ENCODE measurements around the gene FAM24A.
A peak's percentile ranks its signal among the peaks of the same experiment; 100 is the strongest.

FAM24A gene

DNA sequence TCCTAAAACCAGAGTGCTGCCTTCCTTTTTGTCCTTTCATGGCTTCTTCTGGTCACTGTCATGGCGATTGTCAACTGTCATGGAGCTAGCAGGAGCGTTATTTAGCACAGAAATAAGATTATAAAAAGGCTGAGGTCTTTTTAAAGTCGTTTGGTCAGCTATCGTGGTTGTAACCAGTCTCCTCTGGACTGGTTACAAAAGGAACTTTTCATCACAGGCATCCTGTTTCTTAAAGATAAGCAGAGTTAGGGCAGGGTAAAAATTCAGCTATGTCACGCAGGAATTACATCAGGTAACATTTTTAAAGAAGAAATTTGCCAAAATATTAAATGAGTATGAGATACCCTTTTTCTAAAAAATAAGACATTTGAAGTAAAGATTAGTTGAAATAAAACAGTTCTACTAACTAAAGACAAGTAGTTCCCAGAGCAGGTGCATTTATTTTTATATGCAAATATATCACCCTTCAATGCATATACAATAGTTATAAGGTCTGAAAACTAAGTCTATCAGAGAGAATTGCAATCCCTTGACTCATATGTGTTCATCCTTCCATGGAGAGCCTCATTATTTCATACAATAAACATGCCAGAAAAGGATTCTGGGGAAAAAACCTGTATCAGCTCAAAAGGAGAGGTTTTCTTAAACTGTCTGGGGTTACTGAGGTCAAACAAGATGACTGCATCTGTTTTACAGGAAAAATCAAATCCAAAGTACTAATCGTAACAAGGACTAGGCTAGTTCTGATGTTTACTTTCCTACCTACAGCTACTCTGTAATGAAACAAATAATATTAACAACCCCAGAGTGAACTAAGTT, 20.9 kb downstream of the FAM24A start:
- H3K4me1 ChIP-seq (ENCODE audit: control insufficient read depth, insufficient read depth, low read length) = no peaks in the 10 kb centered on the region
- H3K9me3 ChIP-seq (ENCODE audit: control insufficient read depth in 2 of 2, low read length in 2 of 2) = no peaks in the 10 kb centered on the region
- no peaks in the 10 kb centered on the region for H3K27me3 ChIP-seq (ENCODE audit: control insufficient read depth in 1 of 2, insufficient read depth in 2 of 2, low read length in 2 of 2)
- no peak overlapping the region for H3K4me3 ChIP-seq (ENCODE audit: low read length in 2 of 2)
- H3K9ac ChIP-seq (ENCODE audit: low read length in 2 of 2) = no peak overlapping the region
- peaks cover 0 to 3% of the 10 kb centered on the region in 2 donors for H3K36me3 ChIP-seq (ENCODE audit: control insufficient read depth in 2 of 2, insufficient read depth in 2 of 2, low read length in 2 of 2)
- H3K27ac ChIP-seq (ENCODE audit: low read length) = no peak overlapping the region

DNA sequence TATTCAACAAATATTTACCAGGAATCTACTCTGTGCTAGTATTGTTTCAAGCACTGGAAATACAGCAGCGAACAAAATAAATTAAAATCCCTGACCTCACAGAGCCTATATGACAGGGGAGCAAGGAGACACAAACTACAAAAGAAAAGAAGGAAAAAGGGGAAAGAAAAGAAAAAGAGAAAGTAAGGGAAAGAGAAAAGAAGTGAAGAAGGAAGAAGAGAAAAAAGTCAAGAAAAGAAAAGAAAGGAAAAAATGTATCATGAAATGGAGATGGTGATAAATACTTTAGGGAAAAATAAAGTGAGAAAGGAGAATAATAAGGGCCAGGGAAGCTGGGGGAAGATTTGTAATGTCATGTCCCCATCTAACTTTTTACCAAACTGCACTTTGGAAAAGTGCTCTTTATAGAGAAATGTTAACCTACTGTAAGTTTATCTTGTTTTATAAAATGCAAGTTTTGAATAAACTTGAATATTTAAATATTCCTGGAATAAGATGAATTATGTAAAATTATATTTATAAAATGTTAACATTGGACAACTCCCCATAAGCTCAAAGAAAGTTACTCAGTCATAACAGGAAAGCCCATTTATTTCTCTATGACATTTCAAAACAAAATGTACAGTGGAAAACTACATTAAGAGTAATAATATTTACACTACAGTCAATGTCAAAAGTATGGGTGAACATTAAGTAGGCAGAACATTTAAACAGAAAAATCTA, 28.9 kb downstream of the FAM24A start:
- Histone ChIP-seq H3K27ac (ENCODE audit: low read length) (no peak overlapping the region), H3K27me3 (ENCODE audit: control insufficient read depth in 1 of 2, insufficient read depth in 2 of 2, low read length in 2 of 2) (no peaks in the 10 kb centered on the region), H3K36me3 (ENCODE audit: control insufficient read depth in 2 of 2, insufficient read depth in 2 of 2, low read length in 2 of 2) (peaks cover 9 to 14% of the 10 kb centered on the region in 2 donors), H3K4me3 (ENCODE audit: low read length in 2 of 2) (no peak overlapping the region), H3K9ac (ENCODE audit: low read length in 2 of 2) (no peak overlapping the region), H3K9me3 (ENCODE audit: control insufficient read depth in 2 of 2, low read length in 2 of 2) (no peaks in the 10 kb centered on the region), H3K4me1 (ENCODE audit: control insufficient read depth, insufficient read depth, low read length) (no peaks in the 10 kb centered on the region)

DNA sequence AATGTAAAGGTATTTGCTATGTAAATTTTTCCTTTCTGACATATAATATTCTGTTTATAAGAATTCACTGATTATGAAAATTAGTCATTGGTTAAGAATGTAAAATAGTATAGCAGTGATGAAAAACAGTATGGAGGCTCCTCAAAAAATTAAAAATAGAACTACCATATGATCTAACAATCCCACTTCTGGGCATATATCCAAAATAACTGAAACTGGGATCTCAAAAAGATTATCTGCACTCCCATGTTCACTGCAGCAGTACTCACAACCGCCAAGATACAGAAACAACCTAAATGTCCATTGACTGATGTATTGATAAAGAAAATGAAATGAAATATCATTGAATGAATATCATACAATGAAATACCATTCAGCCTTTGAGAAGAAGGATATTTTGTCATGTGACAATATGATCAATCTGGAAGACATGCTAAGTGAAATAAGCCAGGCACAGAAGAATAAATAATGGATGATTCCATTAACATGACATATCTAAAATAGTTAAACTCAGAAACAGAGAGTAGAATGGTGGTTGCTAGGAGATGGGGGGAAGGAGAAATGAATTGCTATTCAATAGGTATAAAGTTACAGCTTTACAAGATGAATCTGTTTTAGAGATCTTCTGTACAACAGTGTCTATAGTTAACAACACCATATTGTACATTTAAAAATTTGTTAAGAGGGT, 29.6 kb downstream of the FAM24A start:
- H3K9ac ChIP-seq (ENCODE audit: low read length in 2 of 2) = no peak overlapping the region
- no peaks in the 10 kb centered on the region for H3K9me3 ChIP-seq (ENCODE audit: control insufficient read depth in 2 of 2, low read length in 2 of 2)
- H3K36me3 ChIP-seq (ENCODE audit: control insufficient read depth in 2 of 2, insufficient read depth in 2 of 2, low read length in 2 of 2) = peaks cover 9 to 14% of the 10 kb centered on the region in 2 donors
- no peaks in the 10 kb centered on the region for H3K27me3 ChIP-seq (ENCODE audit: control insufficient read depth in 1 of 2, insufficient read depth in 2 of 2, low read length in 2 of 2)
- H3K27ac ChIP-seq (ENCODE audit: low read length) = no peak overlapping the region
- no peak overlapping the region for H3K4me3 ChIP-seq (ENCODE audit: low read length in 2 of 2)
- no peaks in the 10 kb centered on the region for H3K4me1 ChIP-seq (ENCODE audit: control insufficient read depth, insufficient read depth, low read length)

DNA sequence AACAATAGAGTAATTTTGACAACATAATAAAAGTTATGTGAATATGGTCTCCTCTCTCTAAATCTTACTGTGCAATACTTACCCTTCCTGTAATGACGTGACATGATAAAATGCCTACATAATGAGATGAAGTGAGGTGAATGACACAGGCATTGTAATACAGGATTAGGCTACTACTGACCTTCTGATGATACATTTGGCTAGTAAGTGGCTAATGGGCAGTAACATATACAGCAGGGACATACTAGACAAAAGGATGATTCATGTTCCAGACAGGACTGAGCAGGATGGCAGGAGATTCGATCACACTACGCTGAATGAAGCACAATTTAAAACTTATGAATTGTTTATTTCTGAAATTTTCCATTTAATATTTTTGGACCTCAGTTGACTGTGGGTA, 38.9 kb downstream of the FAM24A start:
- Histone ChIP-seq H3K36me3 (ENCODE audit: control insufficient read depth in 2 of 2, insufficient read depth in 2 of 2, low read length in 2 of 2) (peaks cover 6 to 17% of the 10 kb centered on the region in 2 donors), H3K9ac (ENCODE audit: low read length in 2 of 2) (no peak overlapping the region), H3K4me3 (ENCODE audit: low read length in 2 of 2) (no peak overlapping the region), H3K9me3 (ENCODE audit: control insufficient read depth in 2 of 2, low read length in 2 of 2) (no peaks in the 10 kb centered on the region), H3K27ac (ENCODE audit: low read length) (no peak overlapping the region), H3K27me3 (ENCODE audit: control insufficient read depth in 1 of 2, insufficient read depth in 2 of 2, low read length in 2 of 2) (no peaks in the 10 kb centered on the region), H3K4me1 (ENCODE audit: control insufficient read depth, insufficient read depth, low read length) (peaks cover 6% of the 10 kb centered on the region)

DNA sequence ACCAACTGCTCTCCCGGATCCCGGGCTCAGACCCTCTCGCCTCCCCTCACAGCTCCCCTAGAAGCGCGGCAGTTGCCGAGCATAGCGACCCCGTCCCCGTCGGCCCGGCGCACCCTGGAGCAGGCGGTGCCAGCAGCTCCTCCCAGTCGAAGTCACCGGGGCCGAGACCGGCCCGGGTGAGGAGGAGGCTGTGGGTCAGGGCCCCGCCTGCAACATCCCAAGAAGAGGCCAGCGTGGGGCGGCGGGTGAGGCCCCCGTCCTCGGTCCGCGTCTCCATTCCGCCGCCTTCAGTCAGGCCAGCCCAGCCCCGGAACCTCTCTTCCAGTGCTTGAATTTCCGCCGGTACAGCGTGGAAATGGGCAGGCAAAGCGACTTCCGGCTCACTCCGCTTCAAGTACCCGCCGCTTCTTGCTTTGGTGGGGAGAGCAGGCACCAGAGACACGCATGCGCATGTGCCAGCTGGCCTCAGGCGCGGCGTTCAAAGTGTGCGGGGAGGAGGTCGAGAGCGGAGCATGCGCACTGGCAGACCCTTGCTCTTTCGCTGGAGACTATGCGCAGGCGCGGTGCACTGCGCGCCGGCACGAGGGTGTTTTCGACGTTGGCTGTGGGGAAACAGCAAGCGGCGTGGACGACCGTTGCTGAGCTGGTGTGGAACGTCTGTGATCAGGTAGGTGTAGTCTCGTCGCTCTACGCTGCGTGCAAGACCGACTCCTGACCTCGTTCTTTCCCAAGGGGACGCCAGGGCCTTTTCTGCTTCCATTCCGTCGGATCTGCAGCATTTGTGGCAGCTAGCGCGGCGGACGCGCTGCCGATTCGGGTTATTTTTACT, 43.7 kb downstream of the FAM24A start, which contains the start of gene C10orf88:
TSS of gene C10orf88 (minus strand) at position 326 of the 829 bp plus-strand sequence. CDS start at position 277, 49 bp downstream.
- Histone ChIP-seq H3K4me3 (ENCODE audit: low read length in 2 of 2) (peak within 1 kb of the TSS; percentile 80 to 85), H3K27ac (ENCODE audit: low read length) (peak within 1 kb of the TSS; percentile 53), H3K27me3 (ENCODE audit: control insufficient read depth in 1 of 2, insufficient read depth in 2 of 2, low read length in 2 of 2) (no peaks in the 10 kb centered on the region), H3K9me3 (ENCODE audit: control insufficient read depth in 2 of 2, low read length in 2 of 2) (no peaks in the 10 kb centered on the region), H3K4me1 (ENCODE audit: control insufficient read depth, insufficient read depth, low read length) (peaks cover 11% of the 10 kb centered on the region), H3K9ac (ENCODE audit: low read length in 2 of 2) (peak within 1 kb of the TSS; percentile 50 to 72), H3K36me3 (ENCODE audit: control insufficient read depth in 2 of 2, insufficient read depth in 2 of 2, low read length in 2 of 2) (no peaks in the 10 kb centered on the region)

DNA sequence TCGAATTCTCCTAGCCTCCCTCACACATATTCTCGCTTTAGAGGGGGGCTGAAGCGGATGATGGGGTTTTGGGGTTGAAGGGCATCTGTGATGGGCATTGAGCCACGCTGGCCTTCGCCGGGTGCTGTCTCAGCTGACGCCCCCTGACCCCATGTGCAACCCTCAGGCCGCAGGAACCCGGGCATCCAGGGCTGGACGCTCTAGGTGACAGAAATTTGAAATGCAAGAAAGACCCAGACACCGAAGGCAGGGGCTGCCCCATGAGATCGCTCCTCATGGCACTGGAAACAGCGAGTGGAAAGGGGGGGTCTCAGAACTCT, 44.3 kb downstream of the FAM24A start:
- Histone ChIP-seq H3K27ac (ENCODE audit: low read length) (no peak overlapping the region), H3K9ac (ENCODE audit: low read length in 2 of 2) (no peak overlapping the region), H3K4me3 (ENCODE audit: low read length in 2 of 2) (peak overlapping the region; percentile 67 to 85), H3K9me3 (ENCODE audit: control insufficient read depth in 2 of 2, low read length in 2 of 2) (no peaks in the 10 kb centered on the region), H3K27me3 (ENCODE audit: control insufficient read depth in 1 of 2, insufficient read depth in 2 of 2, low read length in 2 of 2) (no peaks in the 10 kb centered on the region), H3K4me1 (ENCODE audit: control insufficient read depth, insufficient read depth, low read length) (peaks cover 11% of the 10 kb centered on the region), H3K36me3 (ENCODE audit: control insufficient read depth in 2 of 2, insufficient read depth in 2 of 2, low read length in 2 of 2) (no peaks in the 10 kb centered on the region)

DNA sequence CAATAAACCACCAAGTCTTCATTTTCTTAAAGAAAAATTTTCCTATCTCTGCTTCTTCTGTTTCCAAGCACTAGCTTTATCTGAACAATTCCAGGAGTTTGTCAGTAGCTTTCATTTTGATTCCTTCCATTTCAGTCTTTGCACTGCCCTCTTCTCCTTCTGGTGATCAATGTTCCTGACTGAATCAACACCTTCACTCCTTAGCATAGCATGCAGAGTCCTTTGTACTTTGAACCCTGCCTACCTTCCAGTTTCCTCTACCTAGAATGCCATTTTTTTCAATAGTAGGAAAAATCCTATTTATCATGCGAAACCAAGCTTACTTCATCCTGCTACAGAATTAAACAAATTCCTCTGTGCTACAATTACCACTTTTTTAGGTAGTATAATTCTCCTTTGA, 45.5 kb downstream of the FAM24A start:
- H3K4me1 ChIP-seq (ENCODE audit: control insufficient read depth, insufficient read depth, low read length) = peaks cover 11% of the 10 kb centered on the region
- H3K27ac ChIP-seq (ENCODE audit: low read length) = no peak overlapping the region

DNA sequence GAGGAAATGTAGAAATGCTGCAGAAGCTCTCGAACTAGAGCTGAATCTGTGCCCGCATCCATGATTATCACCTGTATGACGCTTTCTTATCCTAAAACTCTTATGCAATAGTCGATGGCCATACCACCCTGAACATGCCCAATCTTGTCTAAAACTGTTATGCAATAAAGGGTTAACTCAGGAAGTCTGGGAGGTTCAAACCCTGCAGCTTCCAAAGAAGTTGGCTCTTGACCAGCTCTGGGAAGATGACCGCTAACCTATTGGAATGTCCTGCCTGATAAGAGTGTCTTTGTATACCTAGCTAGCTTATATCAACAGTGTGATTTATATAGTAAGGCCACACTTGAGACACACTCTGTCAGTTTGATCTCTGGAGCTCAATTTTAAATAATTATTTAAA, 47.1 kb downstream of the FAM24A start:
- Histone ChIP-seq H3K36me3 (ENCODE audit: control insufficient read depth in 2 of 2, insufficient read depth in 2 of 2, low read length in 2 of 2) (no peaks in the 10 kb centered on the region), H3K4me3 (ENCODE audit: low read length in 2 of 2) (no peak overlapping the region), H3K27ac (ENCODE audit: low read length) (no peak overlapping the region), H3K4me1 (ENCODE audit: control insufficient read depth, insufficient read depth, low read length) (peaks cover 11% of the 10 kb centered on the region), H3K9me3 (ENCODE audit: control insufficient read depth in 2 of 2, low read length in 2 of 2) (no peaks in the 10 kb centered on the region), H3K27me3 (ENCODE audit: control insufficient read depth in 1 of 2, insufficient read depth in 2 of 2, low read length in 2 of 2) (no peaks in the 10 kb centered on the region), H3K9ac (ENCODE audit: low read length in 2 of 2) (no peak overlapping the region)

More for the DNA sequence above, 45.5 kb downstream of the FAM24A start:
- Histone ChIP-seq H3K9me3 (ENCODE audit: control insufficient read depth in 2 of 2, low read length in 2 of 2) (no peaks in the 10 kb centered on the region), H3K36me3 (ENCODE audit: control insufficient read depth in 2 of 2, insufficient read depth in 2 of 2, low read length in 2 of 2) (no peaks in the 10 kb centered on the region), H3K27me3 (ENCODE audit: control insufficient read depth in 1 of 2, insufficient read depth in 2 of 2, low read length in 2 of 2) (no peaks in the 10 kb centered on the region), H3K9ac (ENCODE audit: low read length in 2 of 2) (no peak overlapping the region), H3K4me3 (ENCODE audit: low read length in 2 of 2) (no peak overlapping the region)

DNA sequence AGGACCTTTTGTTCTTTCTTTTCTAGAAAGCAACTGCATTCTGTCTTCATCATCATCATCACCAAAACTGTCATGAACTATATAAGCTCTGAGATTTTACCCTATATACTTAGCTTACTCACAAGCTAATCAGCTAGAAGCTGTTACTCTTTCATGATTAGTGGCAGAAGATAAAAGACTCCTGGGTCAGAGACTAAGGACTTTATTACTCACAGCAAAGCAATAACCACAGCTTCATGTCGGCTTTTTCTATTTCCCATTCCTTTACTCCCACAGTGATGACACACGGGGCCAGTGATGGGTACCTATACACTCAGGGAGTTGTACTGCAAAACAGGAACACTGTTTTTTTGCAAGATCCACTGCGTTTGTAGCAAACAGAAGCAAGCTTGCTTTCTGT, 52.0 kb downstream of the FAM24A start:
- no peaks in the 10 kb centered on the region for H3K4me1 ChIP-seq (ENCODE audit: control insufficient read depth, insufficient read depth, low read length)
- H3K4me3 ChIP-seq (ENCODE audit: low read length in 2 of 2) = no peak overlapping the region
- H3K27me3 ChIP-seq (ENCODE audit: control insufficient read depth in 1 of 2, insufficient read depth in 2 of 2, low read length in 2 of 2) = no peaks in the 10 kb centered on the region
- H3K9me3 ChIP-seq (ENCODE audit: control insufficient read depth in 2 of 2, low read length in 2 of 2) = peaks cover 6 to 7% of the 10 kb centered on the region in 2 donors
- H3K36me3 ChIP-seq (ENCODE audit: control insufficient read depth in 2 of 2, insufficient read depth in 2 of 2, low read length in 2 of 2) = no peaks in the 10 kb centered on the region
- no peak overlapping the region for H3K9ac ChIP-seq (ENCODE audit: low read length in 2 of 2)
- no peak overlapping the region for H3K27ac ChIP-seq (ENCODE audit: low read length)
